HCT116 (cell line): ENCODE data around the gene MROH7.

Source experiments
- CEBPB ChIP-seq: IDR thresholded peaks from 2 replicates; pipeline ENCODE4 v1.6.1; 2012; ENCODE audit warnings: low read depth
- EGR1 ChIP-seq: IDR thresholded peaks from 2 replicates; pipeline ENCODE4 v1.6.1; 2012; ENCODE audit warnings: low read depth
- EZH2 ChIP-seq: fragments of 200-600 bp; sonication (generic); IDR thresholded peaks from 2 replicates; pipeline ENCODE4 v1.6.1; 2017; ENCODE audit warnings: antibody characterized with exemption, mixed run types
- POLR2A ChIP-seq: IDR thresholded peaks from 2 replicates; pipeline ENCODE4 v1.7.0; 2011; ENCODE audit warnings: borderline replicate concordance; ENCODE audit not compliant: insufficient read depth, insufficient read length; ENCODE audit errors: extremely low read depth
- POLR2AphosphoS5 ChIP-seq: IDR thresholded peaks from 2 replicates; pipeline ENCODE4 v1.6.1; 2011; ENCODE audit warnings: mild to moderate bottlenecking, low read depth, low read length, moderate library complexity
- RAD21 ChIP-seq: IDR thresholded peaks from 2 replicates; pipeline ENCODE4 v1.6.1; 2012; ENCODE audit warnings: low read depth, mild to moderate bottlenecking
- SIN3A ChIP-seq: IDR thresholded peaks from 2 replicates; pipeline ENCODE4 v1.6.1; 2012; ENCODE audit warnings: low read depth
- SP1 ChIP-seq: IDR thresholded peaks from 2 replicates; pipeline ENCODE4 v1.6.1; 2012; ENCODE audit warnings: low read depth
- YY1 ChIP-seq: IDR thresholded peaks from 2 replicates; pipeline ENCODE4 v1.6.1; 2011; ENCODE audit warnings: low read length, low read depth, moderate library complexity, mild to moderate bottlenecking; ENCODE audit not compliant: insufficient replicate concordance; ENCODE audit errors: extremely low read depth
- ZFX ChIP-seq: fragments of 450-650 bp; IDR thresholded peaks from 2 replicates; pipeline ENCODE4 v1.6.1; 2017
- TF ChIP-seq, protein P1 (sequence below), 3 experiments: fragments of 200-600 bp in 1 of 3; sonication (generic) in 1 of 3; IDR thresholded peaks in 2 of 3; conservative IDR thresholded peaks in 1 of 3; 2 replicates each; pipeline ENCODE4 v1.5.1; 2012 to 2017; ENCODE audit warnings: low read depth in 2 of 3, low read length in 2 of 3, antibody characterized with exemption in 1 of 3, borderline replicate concordance in 1 of 3, control low read depth in 1 of 3, mild to moderate bottlenecking in 1 of 3, mixed read lengths in 1 of 3, mixed run types in 1 of 3, moderate library complexity in 1 of 3; ENCODE audit not compliant: insufficient read depth in 1 of 3
- TF ChIP-seq, protein P2 (sequence below): IDR thresholded peaks from 2 replicates; pipeline ENCODE4 v1.6.1; 2012; ENCODE audit warnings: low read depth
- TF ChIP-seq, protein P3 (sequence below): IDR thresholded peaks from 2 replicates; pipeline ENCODE4 v1.6.1; 2011; ENCODE audit warnings: mild to moderate bottlenecking, low read length, moderate library complexity; ENCODE audit not compliant: insufficient replicate concordance; ENCODE audit errors: extremely low read depth
- TF ChIP-seq, protein P4 (sequence below): IDR thresholded peaks from 2 replicates; pipeline ENCODE4 v1.6.1; 2012

DNA sequence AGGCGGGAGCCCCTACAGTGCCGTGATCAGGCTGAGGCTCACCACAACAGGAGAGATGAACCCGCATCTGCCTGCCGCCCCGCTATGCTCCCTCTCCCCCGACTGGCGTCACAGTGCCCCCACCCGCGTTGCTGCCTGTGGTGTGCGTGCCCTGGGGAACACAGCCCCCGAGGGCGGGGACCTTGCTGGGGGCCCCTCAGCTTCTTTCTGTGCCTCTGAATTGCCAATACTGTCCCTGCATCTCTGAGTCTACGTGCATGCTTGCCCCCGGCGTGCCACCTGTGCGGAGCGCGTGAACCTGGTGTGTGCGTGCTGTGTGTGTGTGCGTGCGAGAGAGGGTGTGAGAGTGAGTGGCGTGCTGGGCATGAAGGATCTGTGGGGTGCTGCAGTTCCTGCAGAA lies 112.5 kb downstream of the MROH7 start:
- TF ChIP-seq, protein P1, sequence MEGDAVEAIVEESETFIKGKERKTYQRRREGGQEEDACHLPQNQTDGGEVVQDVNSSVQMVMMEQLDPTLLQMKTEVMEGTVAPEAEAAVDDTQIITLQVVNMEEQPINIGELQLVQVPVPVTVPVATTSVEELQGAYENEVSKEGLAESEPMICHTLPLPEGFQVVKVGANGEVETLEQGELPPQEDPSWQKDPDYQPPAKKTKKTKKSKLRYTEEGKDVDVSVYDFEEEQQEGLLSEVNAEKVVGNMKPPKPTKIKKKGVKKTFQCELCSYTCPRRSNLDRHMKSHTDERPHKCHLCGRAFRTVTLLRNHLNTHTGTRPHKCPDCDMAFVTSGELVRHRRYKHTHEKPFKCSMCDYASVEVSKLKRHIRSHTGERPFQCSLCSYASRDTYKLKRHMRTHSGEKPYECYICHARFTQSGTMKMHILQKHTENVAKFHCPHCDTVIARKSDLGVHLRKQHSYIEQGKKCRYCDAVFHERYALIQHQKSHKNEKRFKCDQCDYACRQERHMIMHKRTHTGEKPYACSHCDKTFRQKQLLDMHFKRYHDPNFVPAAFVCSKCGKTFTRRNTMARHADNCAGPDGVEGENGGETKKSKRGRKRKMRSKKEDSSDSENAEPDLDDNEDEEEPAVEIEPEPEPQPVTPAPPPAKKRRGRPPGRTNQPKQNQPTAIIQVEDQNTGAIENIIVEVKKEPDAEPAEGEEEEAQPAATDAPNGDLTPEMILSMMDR (IDR thresholded peaks at IDR 0.05 in 2 of 3, conservative IDR thresholded peaks at IDR 0.05 in 1 of 3; ENCODE audit: borderline replicate concordance in 1 of 3, insufficient read depth in 1 of 3, low read depth in 2 of 3, low read length in 2 of 3), result no peak
- no peak for TF ChIP-seq RAD21
- TF ChIP-seq POLR2A, result no peak
- TF ChIP-seq, protein P2, sequence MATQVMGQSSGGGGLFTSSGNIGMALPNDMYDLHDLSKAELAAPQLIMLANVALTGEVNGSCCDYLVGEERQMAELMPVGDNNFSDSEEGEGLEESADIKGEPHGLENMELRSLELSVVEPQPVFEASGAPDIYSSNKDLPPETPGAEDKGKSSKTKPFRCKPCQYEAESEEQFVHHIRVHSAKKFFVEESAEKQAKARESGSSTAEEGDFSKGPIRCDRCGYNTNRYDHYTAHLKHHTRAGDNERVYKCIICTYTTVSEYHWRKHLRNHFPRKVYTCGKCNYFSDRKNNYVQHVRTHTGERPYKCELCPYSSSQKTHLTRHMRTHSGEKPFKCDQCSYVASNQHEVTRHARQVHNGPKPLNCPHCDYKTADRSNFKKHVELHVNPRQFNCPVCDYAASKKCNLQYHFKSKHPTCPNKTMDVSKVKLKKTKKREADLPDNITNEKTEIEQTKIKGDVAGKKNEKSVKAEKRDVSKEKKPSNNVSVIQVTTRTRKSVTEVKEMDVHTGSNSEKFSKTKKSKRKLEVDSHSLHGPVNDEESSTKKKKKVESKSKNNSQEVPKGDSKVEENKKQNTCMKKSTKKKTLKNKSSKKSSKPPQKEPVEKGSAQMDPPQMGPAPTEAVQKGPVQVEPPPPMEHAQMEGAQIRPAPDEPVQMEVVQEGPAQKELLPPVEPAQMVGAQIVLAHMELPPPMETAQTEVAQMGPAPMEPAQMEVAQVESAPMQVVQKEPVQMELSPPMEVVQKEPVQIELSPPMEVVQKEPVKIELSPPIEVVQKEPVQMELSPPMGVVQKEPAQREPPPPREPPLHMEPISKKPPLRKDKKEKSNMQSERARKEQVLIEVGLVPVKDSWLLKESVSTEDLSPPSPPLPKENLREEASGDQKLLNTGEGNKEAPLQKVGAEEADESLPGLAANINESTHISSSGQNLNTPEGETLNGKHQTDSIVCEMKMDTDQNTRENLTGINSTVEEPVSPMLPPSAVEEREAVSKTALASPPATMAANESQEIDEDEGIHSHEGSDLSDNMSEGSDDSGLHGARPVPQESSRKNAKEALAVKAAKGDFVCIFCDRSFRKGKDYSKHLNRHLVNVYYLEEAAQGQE, result no peak
- TF ChIP-seq POLR2AphosphoS5, result no peak
- TF ChIP-seq YY1, result no peak
- TF ChIP-seq, protein P3, sequence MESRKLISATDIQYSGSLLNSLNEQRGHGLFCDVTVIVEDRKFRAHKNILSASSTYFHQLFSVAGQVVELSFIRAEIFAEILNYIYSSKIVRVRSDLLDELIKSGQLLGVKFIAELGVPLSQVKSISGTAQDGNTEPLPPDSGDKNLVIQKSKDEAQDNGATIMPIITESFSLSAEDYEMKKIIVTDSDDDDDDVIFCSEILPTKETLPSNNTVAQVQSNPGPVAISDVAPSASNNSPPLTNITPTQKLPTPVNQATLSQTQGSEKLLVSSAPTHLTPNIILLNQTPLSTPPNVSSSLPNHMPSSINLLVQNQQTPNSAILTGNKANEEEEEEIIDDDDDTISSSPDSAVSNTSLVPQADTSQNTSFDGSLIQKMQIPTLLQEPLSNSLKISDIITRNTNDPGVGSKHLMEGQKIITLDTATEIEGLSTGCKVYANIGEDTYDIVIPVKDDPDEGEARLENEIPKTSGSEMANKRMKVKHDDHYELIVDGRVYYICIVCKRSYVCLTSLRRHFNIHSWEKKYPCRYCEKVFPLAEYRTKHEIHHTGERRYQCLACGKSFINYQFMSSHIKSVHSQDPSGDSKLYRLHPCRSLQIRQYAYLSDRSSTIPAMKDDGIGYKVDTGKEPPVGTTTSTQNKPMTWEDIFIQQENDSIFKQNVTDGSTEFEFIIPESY, result no peak
- no peak for TF ChIP-seq EZH2
- no peak for TF ChIP-seq SIN3A
- TF ChIP-seq CEBPB, result no peak
- TF ChIP-seq ZFX, result no peak
- TF ChIP-seq, protein P4, sequence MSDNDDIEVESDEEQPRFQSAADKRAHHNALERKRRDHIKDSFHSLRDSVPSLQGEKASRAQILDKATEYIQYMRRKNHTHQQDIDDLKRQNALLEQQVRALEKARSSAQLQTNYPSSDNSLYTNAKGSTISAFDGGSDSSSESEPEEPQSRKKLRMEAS, result no peak
- TF ChIP-seq EGR1, result no peak
- no peak for TF ChIP-seq SP1
